H1 (cell line): ENCODE results near the gene UTP14A. TPM values are rescaled to one million over a fixed set of nuclear protein-coding genes. Genes with fewer than 3 reads are reported as not detected.
A peak's percentile ranks its signal among the peaks of the same experiment; 100 is the strongest.

ENCODE experiments used
- CTCF ChIA-PET: fragments of 300-600 bp; sonication (Branson Sonifier 250); formaldehyde crosslinking; loops from one replicate; lab custom pipeline; 2021; ENCODE audit not compliant: partially characterized antibody; lab: Charles Lee
- POLR2A ChIA-PET: fragments of 300-600 bp; sonication (Branson Sonifier 250); formaldehyde crosslinking; loops from one replicate; lab custom pipeline; 2021; ENCODE audit warnings: inconsistent platforms; ENCODE audit not compliant: partially characterized antibody; lab: Charles Lee
- DNase-seq, 2 experiments: peaks; one replicate each; pipeline versions ENCODE4 v3.0.0 to v3.0.0-alpha.2; 2010 to 2022; ENCODE audit warnings: low spot score in 2 of 2, low read depth in 1 of 2, mixed read lengths in 1 of 2
- FAIRE-seq: peaks from 2 replicates; lab custom pipeline; 2011; peaks lifted over from hg19 to GRCh38; lab: Jason Lieb, UNC
- H2AFZ ChIP-seq: 2 replicates; pipeline ENCODE4 v1.8.1; 2012; ENCODE audit warnings: low read length, inconsistent platforms
- H2AK5ac ChIP-seq: 2 replicates; pipeline ENCODE4 v1.6.1; 2013; ENCODE audit warnings: low read depth, low read length
- H2BK120ac ChIP-seq: replicated peaks from 2 replicates; pipeline ENCODE3; 2013; ENCODE audit warnings: low read depth, low read length, inconsistent platforms
- H2BK12ac ChIP-seq: 2 replicates; pipeline ENCODE4 v1.6.1; 2013; ENCODE audit warnings: low read depth, low read length
- H2BK15ac ChIP-seq: 2 replicates; pipeline ENCODE4 v1.6.1; 2013; ENCODE audit warnings: low read length
- H2BK20ac ChIP-seq: 2 replicates; pipeline ENCODE4 v1.6.1; 2013; ENCODE audit warnings: low read length
- H2BK5ac ChIP-seq: 2 replicates; pipeline ENCODE4 v1.6.1; 2013; ENCODE audit warnings: low read depth, low read length
- H3K14ac ChIP-seq: 2 replicates; pipeline ENCODE4 v1.6.1; 2013; ENCODE audit warnings: inconsistent platforms; ENCODE audit not compliant: insufficient read length
- H3K18ac ChIP-seq: 2 replicates; pipeline ENCODE4 v1.6.1; 2013; ENCODE audit warnings: low read length; ENCODE audit errors: extremely low read depth
- H3K23ac ChIP-seq: 2 replicates; pipeline ENCODE4 v1.6.1; 2013; ENCODE audit warnings: inconsistent platforms; ENCODE audit not compliant: insufficient read length
- H3K23me2 ChIP-seq: 2 replicates; pipeline ENCODE4 v1.6.1; 2013; ENCODE audit warnings: low read depth, low read length
- H3K27ac ChIP-seq: 2 replicates; pipeline ENCODE4 v1.6.1; 2011; ENCODE audit warnings: low read depth, low read length, inconsistent platforms
- H3K27me3 ChIP-seq, 4 experiments: replicated peaks in 1 of 4; 1 replicate in 1 of 4; 2 replicates in 3 of 4; pipeline versions ENCODE4 v1.6.1 to v1.8.1; 2011 to 2013; ENCODE audit warnings: low read length in 3 of 4, mild to moderate bottlenecking in 3 of 4, inconsistent platforms in 2 of 4, mixed read lengths in 2 of 4, moderate library complexity in 1 of 4; ENCODE audit not compliant: control insufficient read depth in 3 of 4, insufficient read depth in 3 of 4; ENCODE audit errors: extremely low read depth in 1 of 4
- H3K36me3 ChIP-seq, 4 experiments: 2 replicates each; pipeline versions ENCODE4 v1.6.1 to v1.8.1; 2011 to 2013; ENCODE audit warnings: mild to moderate bottlenecking in 4 of 4, low read length in 3 of 4, moderate library complexity in 2 of 4, control low read depth in 1 of 4, inconsistent platforms in 1 of 4; ENCODE audit not compliant: insufficient read depth in 4 of 4, control insufficient read depth in 2 of 4
- H3K4ac ChIP-seq: replicated peaks from 2 replicates; pipeline ENCODE3; 2013; ENCODE audit warnings: low read length, low read depth, mixed read lengths, inconsistent platforms; ENCODE audit not compliant: insufficient read length
- H3K4me1 ChIP-seq, 4 experiments: replicated peaks in 1 of 4; 1 replicate in 1 of 4; 2 replicates in 3 of 4; pipeline versions ENCODE4 v1.6.1 to v1.8.1; 2011 to 2013; ENCODE audit warnings: low read length in 3 of 4, inconsistent platforms in 2 of 4, mixed read lengths in 1 of 4; ENCODE audit not compliant: insufficient read depth in 4 of 4, control insufficient read depth in 3 of 4
- H3K4me2 ChIP-seq, 2 experiments: 2 replicates each; pipeline versions ENCODE4 v1.6.1 to v1.8.1; 2011 to 2013; ENCODE audit warnings: low read depth in 2 of 2, low read length in 2 of 2, control low read depth in 1 of 2, inconsistent platforms in 1 of 2, mild to moderate bottlenecking in 1 of 2; ENCODE audit not compliant: insufficient read depth in 1 of 2
- H3K4me3 ChIP-seq, 4 experiments: fragments of 200-600, 300-600 bp in 1 of 4; sonication (generic), shearing (Covaris generic), sonication (Bioruptor Twin) in 1 of 4; 2 replicates each; pipeline versions ENCODE4 v1.5.1 to v1.8.1; 2011 to 2016; ENCODE audit warnings: low read length in 4 of 4, low read depth in 3 of 4, control low read depth in 2 of 4, inconsistent platforms in 2 of 4, mild to moderate bottlenecking in 2 of 4, mixed read lengths in 1 of 4, moderate library complexity in 1 of 4; ENCODE audit not compliant: insufficient read depth in 2 of 4; ENCODE audit errors: extremely low read depth in 1 of 4
- H3K56ac ChIP-seq: replicated peaks from 2 replicates; pipeline ENCODE3; 2013; ENCODE audit warnings: low read depth, mild to moderate bottlenecking, mixed read lengths, low read length, inconsistent platforms; ENCODE audit not compliant: insufficient read length
- H3K79me1 ChIP-seq: 2 replicates; pipeline ENCODE4 v1.6.1; 2013; ENCODE audit warnings: low read depth, low read length, control low read depth
- H3K79me2 ChIP-seq, 2 experiments: 2 replicates each; pipeline versions ENCODE4 v1.6.1 to v1.8.1; 2012 to 2013; ENCODE audit warnings: low read length in 2 of 2, mild to moderate bottlenecking in 2 of 2, inconsistent platforms in 1 of 2; ENCODE audit not compliant: insufficient read depth in 2 of 2, control insufficient read depth in 1 of 2
- H3K9ac ChIP-seq, 4 experiments: replicated peaks in 1 of 4; 1 replicate in 1 of 4; 2 replicates in 3 of 4; pipeline versions ENCODE4 v1.6.1 to v1.8.1; 2011 to 2013; ENCODE audit warnings: low read depth in 3 of 4, low read length in 3 of 4, control low read depth in 2 of 4, mild to moderate bottlenecking in 2 of 4, moderate library complexity in 2 of 4, inconsistent platforms in 1 of 4; ENCODE audit errors: extremely low read depth in 1 of 4
- H3K9me3 ChIP-seq, 2 experiments: 2 replicates each; pipeline versions ENCODE4 v1.6.1 to v1.8.1; 2012 to 2013; ENCODE audit warnings: mild to moderate bottlenecking in 2 of 2, moderate library complexity in 2 of 2, control low read depth in 1 of 2, inconsistent platforms in 1 of 2, low read depth in 1 of 2, low read length in 1 of 2, mixed read lengths in 1 of 2; ENCODE audit not compliant: insufficient read depth in 2 of 2
- H4K20me1 ChIP-seq, 2 experiments: replicated peaks in 1 of 2; 2 replicates each; pipeline versions ENCODE3 to v1.8.1; 2011 to 2013; ENCODE audit warnings: inconsistent platforms in 2 of 2, low read length in 2 of 2, mild to moderate bottlenecking in 1 of 2; ENCODE audit not compliant: insufficient read depth in 2 of 2, control insufficient read depth in 1 of 2
- H4K5ac ChIP-seq: 2 replicates; pipeline ENCODE4 v1.6.1; 2013; ENCODE audit warnings: low read length, low read depth, mixed read lengths, inconsistent platforms; ENCODE audit not compliant: insufficient read length
- H4K8ac ChIP-seq: 2 replicates; pipeline ENCODE4 v1.8.0; 2013; ENCODE audit warnings: mild to moderate bottlenecking, moderate library complexity, low read length, inconsistent platforms; ENCODE audit not compliant: insufficient read depth; ENCODE audit errors: extremely low read depth
- H4K91ac ChIP-seq: replicated peaks from 2 replicates; pipeline ENCODE3; 2013; ENCODE audit warnings: low read length, mixed read lengths, inconsistent platforms; ENCODE audit not compliant: insufficient read length
- ASH2L ChIP-seq: fragments of 200-600, 300-600 bp; sonication (generic); IDR thresholded peaks from one replicate; pipeline ENCODE4 v1.7.1; 2017; ENCODE audit warnings: low read length
- E2F6 ChIP-seq: IDR thresholded peaks from 2 replicates; pipeline ENCODE4 v1.6.1; 2012; ENCODE audit warnings: inconsistent platforms
- JUND ChIP-seq: IDR thresholded peaks from 2 replicates; pipeline ENCODE4 v1.6.1; 2011; ENCODE audit warnings: mild to moderate bottlenecking, improper control_type of control experiment, low read length
- RNF2 ChIP-seq: fragments of 200-900, 300-1000 bp; sonication (generic); IDR thresholded peaks from 2 replicates; pipeline ENCODE4 v1.7.1; 2016; ENCODE audit warnings: borderline replicate concordance, low read depth, mild to moderate bottlenecking, antibody characterized with exemption, low read length; ENCODE audit not compliant: poor library complexity, severe bottlenecking; ENCODE audit errors: missing control alignments
- SIN3A ChIP-seq, 2 experiments: IDR thresholded peaks in 1 of 2; conservative IDR thresholded peaks in 1 of 2; 2 replicates each; pipeline ENCODE4 v1.6.1; 2011 to 2012; ENCODE audit warnings: low read length in 2 of 2, improper control_type of control experiment in 1 of 2, low read depth in 1 of 2, mild to moderate bottlenecking in 1 of 2
- SIRT6 ChIP-seq: IDR thresholded peaks from one replicate; pipeline ENCODE4 v1.7.1; 2012; ENCODE audit warnings: low read length, inconsistent platforms
- SIX5 ChIP-seq: IDR thresholded peaks from 2 replicates; pipeline ENCODE4 v1.6.1; 2011; ENCODE audit warnings: mild to moderate bottlenecking, low read depth, low read length
- SP4 ChIP-seq: IDR thresholded peaks from 2 replicates; pipeline ENCODE4 v1.6.1; 2012; ENCODE audit warnings: low read length, inconsistent platforms
- TAF7 ChIP-seq: optimal IDR thresholded peaks from 2 replicates; pipeline ENCODE3; 2011; ENCODE audit warnings: low read depth, mild to moderate bottlenecking, inconsistent platforms, low read length, moderate library complexity, borderline replicate concordance
- ZNF274 ChIP-seq: IDR thresholded peaks from 2 replicates; pipeline ENCODE4 v1.7.0; 2012; ENCODE audit warnings: low read length, borderline replicate concordance; ENCODE audit errors: extremely low read depth
- WGBS, 2 experiments: shearing (Covaris generic) in 1 of 2; methylation state at CpG; one replicate each; pipeline versions ENCODE4 v1.1.6 to v1.1.7; 2013 to 2015; ENCODE audit warnings: low lambda C conversion rate in 2 of 2, mixed read lengths in 2 of 2, inconsistent platforms in 1 of 2, low coverage in 1 of 2, missing lambda C conversion rate in 1 of 2; ENCODE audit not compliant: insufficient replicate concordance in 2 of 2, insufficient coverage in 1 of 2, insufficient read length in 1 of 2; ENCODE audit errors: extremely low coverage in 1 of 2, missing lambda C conversion rate in 1 of 2; 5-methylcytosine and 5-hydroxymethylcytosine counted together
- polyA plus RNA-seq, 7 experiments: library from polyadenylated mRNA; depleted of rRNA in 3 of 7; stranded (reverse) in 5 of 7; unstranded in 2 of 7; fragments of >200 nt in 5 of 7; fragments of 200-250 nt in 2 of 7; gene quantifications; 1 replicate in 5 of 7; 2 replicates in 1 of 7; 4 replicates in 1 of 7; pipeline versions ENCODE4 v1.2.1 to v1.2.3, GENCODE V29; 2011 to 2013; ENCODE audit warnings: missing spikeins in 2 of 7, mixed read lengths in 2 of 7
- total RNA-seq: library from RNA; stranded (reverse); fragmentation: NEBNext Ultra II Directional; extraction: Animal tissue kit (Norgen Biotek cat#: 25700); gene quantifications from 2 replicates; pipeline ENCODE4 v1.2.1, GENCODE V29; 2021

The UTP14A gene
- total and polyA plus RNA-seq, 2 of the 8 experiments (the other 6 are each of a cell fraction or from before 2014, with no cell fraction given), result 4.5 to 24.0 TPM

- Histone ChIP-seq H3K27me3 (peaks cover 41 to 71% (median 61%) of the 10 kb centered on the region in 4 experiments), H4K8ac (0 out of 2 replicates have a peak overlapping the region, but pooled peaks have one; percentile 35), H2AFZ (0 out of 2 replicates have a peak overlapping the region, but pooled peaks have one; percentile 44), H3K4me3 (peak overlapping the region; percentile 57 to 70 (median 59)), H3K9ac (peak overlapping the region in 1 of 4 experiments; percentile 1; a peak in 4 of 7 replicates), H2BK15ac (no peak overlapping the region), H4K91ac (no peak overlapping the region), H3K4me1 (peaks cover 0 to 24% (median 12%) of the 10 kb centered on the region in 4 experiments), H2BK20ac (no peak overlapping the region), H3K23ac (no peak overlapping the region), H3K4ac (no peak overlapping the region), H3K56ac (no peak overlapping the region), H2AK5ac (no peak overlapping the region), H2BK120ac (no peak overlapping the region), H3K9me3 (no peaks in the 10 kb centered on the region), H3K36me3 (no peaks in the 10 kb centered on the region), H3K4me2 (peak overlapping the region; percentile 74 to 94), H3K79me2 (no peaks in the 10 kb centered on the region), H3K79me1 (no peaks in the 10 kb centered on the region), H2BK5ac (no peak overlapping the region), H2BK12ac (0 out of 2 replicates have a peak overlapping the region, but pooled peaks have one; percentile 17), H3K27ac (no peak overlapping the region), H3K23me2 (peaks cover 10% of the 10 kb centered on the region; the same call in 1 of the 2 replicates), H3K18ac (no peak overlapping the region; the same call in 1 of the 2 replicates), H4K5ac (peak overlapping the region; percentile 51), H4K20me1 (peaks cover 0 to 5% of the 10 kb centered on the region in 2 experiments), H3K14ac (no peak overlapping the region)
- ChIA-PET CTCF (interaction anchor here (0.6 to 1.2 kb wide), 4 partner anchors 8 to 198 kb away, joined by 3 to 4 read pairs (median 3); no protein-coding TSS in a partner anchor), POLR2A (interaction anchor here (0.7 to 1.7 kb wide), 7 partner anchors 19 to 104 kb away, joined by 3 to 9 read pairs (median 4); partner anchors contain the start of genes BCORL1 and UTP14A)
- WGBS, 2 experiments, result 0% methylated on average over 11 of the region's 56 CpGs; no CpG with 5 or more reads in 1 of the 2 experiments
- no peak for DNase-seq
- no peak for FAIRE-seq
- no peak for TF ChIP-seq SIX5
- TF ChIP-seq ASH2L, result peak; percentile 82
- TF ChIP-seq E2F6, result peak; percentile 45; the same call in 1 of the 2 replicates
- TF ChIP-seq SIN3A (conservative IDR thresholded peaks at IDR 0.05 in 1 of 2, IDR thresholded peaks at IDR 0.05 in 1 of 2; ENCODE audit: low read depth in 1 of 2, low read length in 2 of 2), result no peak
- TF ChIP-seq ZNF274, result no peak
- no peak for TF ChIP-seq TAF7
- no peak for TF ChIP-seq JUND
- TF ChIP-seq SIRT6, result no peak
- TF ChIP-seq SP4, result no peak
- TF ChIP-seq RNF2, result peak; percentile 47
Measured at GRCh38 chrX:129957241-129958082, 51.5 kb downstream of the UTP14A start.
